GM12878 (cell line): ENCODE data around the gene KIF5A.

Experiments used
- BCLAF1 ChIP-seq: fragments of 450-650 bp; IDR thresholded peaks from 2 replicates; pipeline ENCODE4 v1.6.1; 2017; ENCODE audit warnings: antibody characterized with exemption, mild to moderate bottlenecking, moderate library complexity
- CHD1 ChIP-seq: IDR thresholded peaks from 2 replicates; pipeline ENCODE4 v1.6.1; 2012; ENCODE audit warnings: low read depth, low read length, improper control_type of control experiment
- E2F4 ChIP-seq: IDR thresholded peaks from 2 replicates; pipeline ENCODE4 v1.6.1; 2012; ENCODE audit warnings: low read depth, low read length, improper control_type of control experiment
- NFXL1 ChIP-seq: fragments of 450-650 bp; IDR thresholded peaks from 2 replicates; pipeline ENCODE4 v1.6.1; 2017; ENCODE audit warnings: antibody characterized with exemption, mild to moderate bottlenecking, borderline replicate concordance
- RCOR1 ChIP-seq: conservative IDR thresholded peaks from 2 replicates; pipeline ENCODE4 v1.6.1; 2012; ENCODE audit warnings: low read depth, low read length, improper control_type of control experiment
- ZSCAN29 ChIP-seq: fragments of 450-650 bp; IDR thresholded peaks from 2 replicates; pipeline ENCODE4 v1.6.1; 2017; ENCODE audit warnings: mild to moderate bottlenecking, moderate library complexity

- TF ChIP-seq RCOR1: no peak
- TF ChIP-seq NFXL1: no peak
- no peak for TF ChIP-seq CHD1
- no peak for TF ChIP-seq E2F4
- no peak for TF ChIP-seq BCLAF1
- TF ChIP-seq ZSCAN29: no peak
Observed at GRCh38 chr12:57522011-57522886, 27.6 kb upstream of the KIF5A start, which contains the start of gene MBD6.
